ENCODE results near the gene PADI1.
"Not testable (repeated sequence)": the region's sequence is repeated elsewhere in the genome, so short reads cannot be mapped to it uniquely, and the experiment has no call there.

PADI1 gene

GRCh38 chr1:17215545-17215890, 10.6 kb downstream of the PADI1 start:
- DNase-seq (ENCODE audit: low spot score) = no peak

DNA sequence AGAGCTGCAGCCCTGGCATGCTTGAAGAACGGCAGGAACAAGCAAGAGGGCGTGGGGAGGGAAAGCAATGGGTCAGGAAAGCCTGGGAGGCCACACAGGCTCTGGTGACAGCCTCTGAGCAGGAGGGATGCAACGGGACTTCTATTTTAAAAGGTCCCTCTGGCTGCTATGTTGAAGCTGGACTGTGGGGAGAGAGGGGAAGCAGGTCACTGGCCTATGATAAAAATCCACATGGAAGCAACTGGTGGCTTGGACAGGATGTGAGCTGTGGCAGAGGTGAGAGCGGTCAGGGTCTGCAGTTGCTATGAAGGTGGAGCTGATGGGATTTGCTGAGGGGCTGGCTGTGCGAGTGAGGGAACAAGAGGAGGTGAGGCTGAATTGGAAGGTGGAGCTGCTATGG, 11.2 kb downstream of the PADI1 start:
- no peak for DNase-seq (ENCODE audit: low spot score)

DNA sequence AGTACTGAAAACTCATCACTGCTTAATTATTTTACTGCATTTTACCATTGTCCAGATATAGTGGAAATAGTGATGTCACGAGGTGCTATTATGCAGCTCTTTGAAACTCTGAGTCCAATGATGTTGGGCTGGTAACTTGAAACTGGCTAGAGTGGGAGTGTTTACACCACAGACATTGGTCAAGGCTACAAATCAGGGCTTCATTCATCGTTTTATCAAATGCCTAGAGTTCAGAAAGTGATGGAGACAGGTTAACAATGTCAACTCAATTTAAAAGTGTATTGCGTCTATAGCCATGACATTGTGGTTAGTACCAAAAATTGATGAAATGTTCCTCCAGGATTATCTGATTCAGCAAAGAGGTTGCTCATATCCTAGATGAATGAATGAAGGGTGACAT, 12.7 kb downstream of the PADI1 start:
- DNase-seq (ENCODE audit: low spot score) = no peak

GRCh38 chr1:17218939-17219338, 14.0 kb downstream of the PADI1 start:
- no peak for DNase-seq (ENCODE audit: low spot score)

DNA sequence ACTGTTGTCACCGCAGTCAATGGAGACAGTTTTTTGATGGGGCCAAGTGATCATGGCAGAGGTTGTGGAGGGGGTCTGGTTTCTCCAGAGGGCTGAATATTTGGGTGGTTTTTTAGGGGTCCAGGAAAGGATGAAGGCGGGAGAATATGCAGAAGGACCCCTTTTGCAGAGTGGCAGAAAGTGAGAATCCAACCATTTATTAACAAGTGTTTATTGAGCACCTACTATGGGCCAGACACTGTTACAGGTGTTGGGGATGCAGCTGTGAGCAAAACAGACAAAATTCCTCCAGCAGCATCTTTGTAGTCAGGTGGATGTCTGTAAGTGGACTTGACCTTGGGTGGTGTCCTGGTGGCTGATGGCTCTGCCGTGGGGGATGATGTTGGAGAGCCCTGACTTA, 15.4 kb downstream of the PADI1 start:
- no peak for DNase-seq (ENCODE audit: low spot score)

- DNase-seq (ENCODE audit: low spot score) = no peak
Measured at GRCh38 chr1:17222557-17222956, 17.6 kb downstream of the PADI1 start.

- no peak for DNase-seq (ENCODE audit: low spot score)
Measured at GRCh38 chr1:17224434-17224833, 19.5 kb downstream of the PADI1 start.

GRCh38 chr1:17225140-17225539, 20.2 kb downstream of the PADI1 start:
- no peak for DNase-seq (ENCODE audit: low spot score)

GRCh38 chr1:17227358-17227915, 22.5 kb downstream of the PADI1 start:
- DNase-seq (ENCODE audit: low spot score) = no peak

GRCh38 chr1:17228619-17229018, 23.7 kb downstream of the PADI1 start:
- DNase-seq (ENCODE audit: low spot score) = no peak

DNA sequence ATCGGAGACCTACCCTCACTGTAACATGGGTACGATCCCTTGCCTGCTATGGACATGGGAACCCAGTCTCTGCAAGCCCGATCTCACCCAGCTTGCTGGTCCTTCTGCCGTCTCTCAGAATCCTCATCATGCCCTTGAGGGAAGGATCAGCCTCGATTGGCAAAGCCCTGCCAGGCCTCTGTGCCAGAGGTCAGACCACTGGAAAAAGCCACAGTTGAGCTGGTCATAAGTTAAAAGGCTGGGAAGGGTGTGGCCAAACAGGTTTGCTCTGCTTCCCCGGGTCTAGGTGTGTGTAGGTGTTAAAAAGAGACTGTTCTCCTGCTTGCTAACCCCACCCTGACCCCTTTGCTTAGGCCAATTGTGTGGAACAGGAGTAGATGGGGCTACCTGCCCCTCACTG, 24.5 kb downstream of the PADI1 start:
- no peak for DNase-seq (ENCODE audit: low spot score)

- DNase-seq (ENCODE audit: low spot score) = no peak
Measured at GRCh38 chr1:17230106-17230505, 25.2 kb downstream of the PADI1 start.

DNA sequence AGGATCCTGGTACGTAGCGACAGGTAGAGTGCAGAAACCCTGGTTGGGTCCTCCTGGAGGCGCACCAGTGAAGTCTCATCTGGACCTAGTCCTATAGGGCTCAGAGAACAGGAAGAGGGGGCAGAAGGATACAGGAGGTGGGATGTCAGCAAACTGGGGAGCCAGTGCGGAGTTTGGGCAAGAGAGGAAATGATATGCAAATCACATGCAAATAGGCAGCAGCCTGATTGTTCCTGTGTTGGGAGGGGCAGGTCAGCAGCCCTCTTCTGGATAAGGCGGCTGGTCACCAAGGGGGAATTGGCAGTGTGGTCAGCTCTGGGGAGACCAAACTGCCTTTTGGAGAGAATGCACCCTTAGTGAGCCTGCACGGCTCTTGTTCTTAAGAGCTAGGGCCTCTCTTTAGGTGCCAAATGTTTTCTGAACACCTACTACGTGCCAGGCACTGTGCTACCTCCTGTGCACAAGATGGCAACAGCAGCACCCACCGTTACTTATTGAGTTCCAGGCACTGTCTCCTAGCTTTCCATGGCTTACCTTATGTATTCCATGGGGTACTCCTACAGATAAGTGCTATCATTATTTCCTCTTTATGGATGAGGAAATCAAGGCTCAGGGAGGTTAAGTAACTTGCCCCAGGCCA, 25.9 kb downstream of the PADI1 start:
- DNase-seq (ENCODE audit: low spot score) = no peak

DNA sequence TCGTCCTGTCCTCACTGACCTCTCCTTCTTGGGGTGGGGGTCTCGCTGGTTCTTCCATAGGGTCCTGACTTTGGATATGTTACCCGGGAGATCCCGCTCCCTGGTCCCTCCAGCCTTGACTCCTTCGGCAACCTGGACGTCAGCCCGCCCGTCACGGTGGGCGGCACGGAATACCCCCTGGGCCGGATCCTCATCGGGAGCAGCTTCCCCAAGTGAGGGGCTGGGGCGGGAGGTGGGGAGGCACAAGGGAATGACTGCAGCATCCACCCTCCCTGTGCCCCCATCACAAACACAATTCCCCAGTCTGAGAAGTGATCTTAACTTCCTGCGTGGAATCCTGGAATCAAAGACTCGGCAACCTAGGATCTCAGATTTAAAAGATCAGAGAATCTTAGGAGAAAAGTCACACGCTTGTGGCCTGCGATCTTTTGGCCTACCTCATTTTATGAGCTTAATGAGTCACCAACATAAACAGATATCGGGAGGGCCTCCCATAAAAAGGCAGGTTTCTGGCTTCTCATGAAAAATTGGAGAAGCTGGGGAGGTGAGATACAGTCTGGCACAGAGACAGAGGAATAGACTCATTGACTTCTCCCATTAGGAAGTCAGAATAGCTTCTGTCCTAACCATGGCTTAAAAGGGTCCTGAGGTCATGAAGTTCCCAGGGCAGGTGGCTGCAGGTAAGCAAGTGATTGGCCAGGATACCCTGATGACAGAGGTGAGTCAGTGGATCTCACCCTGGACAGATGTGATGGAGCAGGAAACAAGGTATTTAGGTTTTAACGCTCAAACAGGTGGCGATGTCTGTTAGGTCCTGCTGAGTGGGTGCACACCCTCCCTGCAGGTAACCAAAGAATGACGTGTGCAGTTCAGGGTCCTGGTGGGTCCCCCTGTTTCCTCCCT, 28.1 kb downstream of the PADI1 start:
- no peak for DNase-seq (ENCODE audit: low spot score)

DNA sequence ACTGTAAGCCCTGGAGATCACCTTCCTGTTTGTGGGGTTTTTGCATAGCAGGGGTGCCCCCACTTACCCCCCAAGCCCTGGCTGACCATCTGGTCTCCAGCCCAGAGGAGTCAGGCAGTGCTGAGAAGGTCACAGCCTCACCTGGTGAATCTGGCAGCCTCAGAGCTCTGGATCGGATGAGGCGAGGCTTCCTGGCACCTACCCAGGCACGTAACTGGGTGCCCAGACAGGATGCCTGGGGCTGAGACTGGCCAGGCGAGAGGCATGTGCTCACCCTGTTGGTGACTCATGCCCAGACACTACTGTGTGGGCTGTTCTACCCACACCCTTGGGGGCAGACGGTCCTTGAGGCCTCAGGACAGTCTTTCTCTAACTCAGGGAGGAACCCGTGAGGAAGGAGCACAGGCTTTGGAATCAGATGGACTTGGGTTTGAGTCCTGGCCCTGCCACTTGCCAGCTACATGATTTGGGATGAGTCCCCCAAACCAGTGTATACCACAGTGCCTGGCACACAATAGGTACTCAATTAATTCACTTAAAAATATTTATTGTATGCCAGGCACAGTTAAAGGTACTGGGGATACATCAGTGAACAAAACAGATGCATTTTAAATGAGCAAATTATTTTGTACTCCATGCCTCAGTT, 28.9 kb downstream of the PADI1 start:
- peak; percentile 45 for DNase-seq (ENCODE audit: low spot score)

DNA sequence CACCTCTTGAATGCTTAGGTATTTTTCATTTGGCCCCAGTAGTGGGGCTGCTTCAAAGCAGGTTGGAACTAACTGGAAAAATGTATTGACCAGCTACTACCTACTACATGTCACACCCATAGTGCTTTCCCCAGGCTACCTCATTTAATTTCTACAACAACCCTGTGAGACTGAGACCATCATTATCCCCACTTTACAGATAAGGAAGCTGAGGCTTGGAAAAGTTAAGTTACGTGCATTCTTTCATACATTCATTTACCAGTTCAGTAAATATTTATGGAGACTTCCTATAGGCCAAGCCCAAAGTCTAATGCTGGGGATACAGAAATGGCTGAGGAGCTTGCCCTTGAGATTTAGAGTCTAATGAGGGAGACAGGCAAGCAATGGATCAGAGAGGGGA, 29.5 kb downstream of the PADI1 start:
- DNase-seq (ENCODE audit: low spot score) = no peak

- no peak for DNase-seq (ENCODE audit: low spot score)
Measured at GRCh38 chr1:17235135-17235885, 30.4 kb downstream of the PADI1 start.

DNA sequence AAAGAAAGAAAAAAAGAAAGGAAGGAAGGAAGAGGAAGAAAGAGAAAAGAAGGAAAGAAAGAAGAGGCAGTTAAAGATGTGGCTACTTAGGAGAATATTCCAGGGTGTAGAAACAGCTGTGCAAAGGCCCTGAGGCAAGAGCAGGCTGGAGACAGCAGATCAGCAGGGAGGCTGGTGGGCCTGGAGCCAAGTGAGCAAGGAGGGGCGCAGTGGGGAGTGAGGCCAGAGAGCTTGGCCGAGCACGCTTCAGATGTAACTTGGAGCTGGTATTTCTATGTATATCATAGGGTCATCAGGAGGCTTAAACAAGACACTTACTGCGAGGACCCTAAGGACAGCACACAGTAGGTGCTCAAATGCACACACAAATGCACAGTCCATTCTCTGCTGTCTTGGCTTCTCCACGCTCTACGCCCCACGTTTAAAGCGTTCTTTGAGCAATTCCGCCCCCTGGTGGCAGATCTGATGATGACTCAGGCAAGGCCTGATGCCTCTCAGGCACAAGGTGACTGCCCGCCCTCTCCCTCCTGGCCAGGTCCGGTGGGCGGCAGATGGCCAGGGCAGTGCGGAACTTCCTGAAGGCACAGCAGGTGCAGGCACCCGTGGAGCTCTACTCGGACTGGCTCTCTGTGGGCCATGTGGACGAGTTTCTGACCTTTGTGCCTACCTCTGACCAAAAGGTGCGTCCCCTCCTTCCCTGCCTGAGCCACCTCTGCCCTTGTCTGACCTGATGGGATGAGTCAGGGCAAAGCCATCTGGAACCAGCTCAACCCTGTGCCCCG, 32.0 kb downstream of the PADI1 start:
- peak; percentile 92 for DNase-seq (ENCODE audit: low spot score)

DNA sequence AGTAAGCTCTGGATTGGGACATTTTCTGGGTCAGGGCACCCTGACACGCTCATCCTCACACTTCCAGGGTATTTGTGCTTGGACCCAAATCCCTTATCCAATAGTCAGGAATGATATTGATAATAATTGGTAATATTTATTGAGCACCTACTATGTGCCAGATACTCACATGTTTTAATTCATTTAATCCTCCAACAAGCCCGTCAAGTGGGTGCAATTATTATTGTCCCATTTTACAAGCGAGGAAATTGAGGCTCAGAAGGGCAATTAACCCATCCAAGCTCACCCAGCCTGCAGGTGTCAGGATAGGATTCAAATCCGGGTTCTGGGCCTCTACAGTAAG, 32.6 kb downstream of the PADI1 start:
- DNase-seq (ENCODE audit: low spot score) = no peak

- DNase-seq (ENCODE audit: low spot score) = peak; percentile 94
Measured at GRCh38 chr1:17239420-17239819, 34.5 kb downstream of the PADI1 start.

- DNase-seq (ENCODE audit: low spot score) = not testable (repeated sequence)
Measured at GRCh38 chr1:17241011-17241779, 36.3 kb downstream of the PADI1 start.

All from iPS-NIHi11 (cell line).